Ovary (tissue), 3 donors: Measurements from ENCODE around the gene SLC22A1.

ENCODE experiments used
- POLR2A ChIP-seq: fragments of 450-650 bp; IDR thresholded peaks from one replicate; pipeline ENCODE4 v1.6.1; 2017; ENCODE audit warnings: antibody characterized with exemption, mild to moderate bottlenecking, moderate library complexity
- TF ChIP-seq, protein P1 (sequence below), 3 donors: fragments of 450-650 bp in 2 of 3; fragments of 200-600 bp in 1 of 3; IDR thresholded peaks; one replicate each; pipeline versions ENCODE4 v1.5.1 to v1.8.0; 2016 to 2022; ENCODE audit warnings: antibody characterized with exemption in 3 of 3, mild to moderate bottlenecking in 1 of 3
- donor health status: DM: no; HTN: no; CAD: no.

DNA sequence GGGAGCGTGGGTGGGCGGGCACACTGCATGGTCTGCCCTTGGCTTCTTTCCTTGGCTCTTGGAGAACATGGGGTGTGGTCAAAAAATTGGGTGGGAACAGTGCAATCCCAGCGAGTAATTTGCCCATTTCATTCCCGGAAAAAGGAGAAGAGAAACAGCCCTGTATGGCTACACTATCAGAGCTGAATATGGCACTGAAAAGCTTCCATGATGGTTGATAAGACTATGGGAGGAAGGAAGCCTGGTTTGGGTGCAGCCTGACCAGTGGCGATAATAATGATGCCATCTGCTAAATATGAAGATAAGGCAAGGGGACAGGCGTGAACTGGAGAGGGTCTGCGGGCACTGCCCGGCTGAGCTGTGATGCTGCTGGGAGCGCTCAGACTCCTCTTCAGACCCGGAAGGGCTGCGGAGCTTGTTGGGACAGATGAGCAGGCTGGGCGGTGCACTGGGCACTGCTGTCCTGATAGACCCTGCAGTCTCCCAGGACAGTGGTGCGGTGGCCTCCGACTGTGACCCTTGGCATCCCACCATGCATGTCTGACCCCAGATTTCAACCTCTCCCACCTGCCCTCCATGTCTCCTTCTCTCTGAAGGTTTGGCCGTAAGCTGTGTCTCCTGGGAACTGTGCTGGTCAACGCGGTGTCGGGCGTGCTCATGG is 10.2 kb downstream of the SLC22A1 start:
- TF ChIP-seq, protein P1, sequence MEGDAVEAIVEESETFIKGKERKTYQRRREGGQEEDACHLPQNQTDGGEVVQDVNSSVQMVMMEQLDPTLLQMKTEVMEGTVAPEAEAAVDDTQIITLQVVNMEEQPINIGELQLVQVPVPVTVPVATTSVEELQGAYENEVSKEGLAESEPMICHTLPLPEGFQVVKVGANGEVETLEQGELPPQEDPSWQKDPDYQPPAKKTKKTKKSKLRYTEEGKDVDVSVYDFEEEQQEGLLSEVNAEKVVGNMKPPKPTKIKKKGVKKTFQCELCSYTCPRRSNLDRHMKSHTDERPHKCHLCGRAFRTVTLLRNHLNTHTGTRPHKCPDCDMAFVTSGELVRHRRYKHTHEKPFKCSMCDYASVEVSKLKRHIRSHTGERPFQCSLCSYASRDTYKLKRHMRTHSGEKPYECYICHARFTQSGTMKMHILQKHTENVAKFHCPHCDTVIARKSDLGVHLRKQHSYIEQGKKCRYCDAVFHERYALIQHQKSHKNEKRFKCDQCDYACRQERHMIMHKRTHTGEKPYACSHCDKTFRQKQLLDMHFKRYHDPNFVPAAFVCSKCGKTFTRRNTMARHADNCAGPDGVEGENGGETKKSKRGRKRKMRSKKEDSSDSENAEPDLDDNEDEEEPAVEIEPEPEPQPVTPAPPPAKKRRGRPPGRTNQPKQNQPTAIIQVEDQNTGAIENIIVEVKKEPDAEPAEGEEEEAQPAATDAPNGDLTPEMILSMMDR (IDR thresholded peaks at IDR 0.05), result no peak
- TF ChIP-seq POLR2A, result no peak
